OCI-LY7 (cell line): ENCODE measurements around the gene BMERB1. TPM values are rescaled to one million over a fixed set of nuclear protein-coding genes. Genes with fewer than 3 reads are reported as not detected.

Experiments used
- BruUV-seq: library from RNA; stranded (reverse); fragments of 400-500 nt; replicated peaks from 2 replicates; lab custom pipeline; 2021; lab: Mats Ljungman, UMichigan
- CTCF ChIA-PET: fragments of 300-600 bp; sonication (Branson Sonifier 250); formaldehyde crosslinking; loops from one replicate; lab custom pipeline; 2022; ENCODE audit warnings: antibody characterized with exemption; ENCODE audit not compliant: unreplicated experiment; lab: Charles Lee
- POLR2A ChIA-PET: fragments of 300-600 bp; sonication (Branson Sonifier 250); formaldehyde crosslinking; loops from one replicate; lab custom pipeline; 2022; ENCODE audit warnings: antibody characterized with exemption; lab: Charles Lee
- DNase-seq: peaks from one replicate; pipeline ENCODE4 v3.0.0-alpha.2; 2015; ENCODE audit warnings: low spot score
- H2AFZ ChIP-seq: fragments of 200-600 bp; sonication (generic), shearing (Covaris generic); 2 replicates; pipeline ENCODE4 v1.6.1; 2014; ENCODE audit warnings: mild to moderate bottlenecking, antibody characterized with exemption, low read length, moderate library complexity
- H3K27ac ChIP-seq: fragments of 200-600 bp; sonication (generic); 2 replicates; pipeline ENCODE4 v1.5.1; 2014; ENCODE audit warnings: mixed run types, low read depth, mild to moderate bottlenecking, moderate library complexity, low read length, inconsistent platforms; ENCODE audit not compliant: poor library complexity, severe bottlenecking
- H3K36me3 ChIP-seq: fragments of 200-600 bp; sonication (generic); 2 replicates; pipeline ENCODE4 v1.6.1; 2014; ENCODE audit warnings: mild to moderate bottlenecking, antibody characterized with exemption, low read length, moderate library complexity, mixed read lengths; ENCODE audit not compliant: insufficient read depth
- H3K4me1 ChIP-seq: fragments of 200-600 bp; sonication (generic); 2 replicates; pipeline ENCODE4 v1.5.1; 2014; ENCODE audit warnings: mild to moderate bottlenecking, low read length; ENCODE audit not compliant: insufficient read depth, poor library complexity, severe bottlenecking
- H3K4me2 ChIP-seq: fragments of 200-600 bp; sonication (generic); 2 replicates; pipeline ENCODE4 v1.6.1; 2014; ENCODE audit warnings: mild to moderate bottlenecking, low read length
- H3K4me3 ChIP-seq: fragments of 200-600 bp; sonication (generic); 2 replicates; pipeline ENCODE4 v1.5.1; 2014; ENCODE audit warnings: mild to moderate bottlenecking, low read depth, low read length; ENCODE audit not compliant: poor library complexity, severe bottlenecking
- H3K79me2 ChIP-seq: fragments of 200-600 bp; sonication (generic); 2 replicates; pipeline ENCODE4 v1.6.1; 2016; ENCODE audit warnings: low read depth, mild to moderate bottlenecking, low read length, moderate library complexity, mixed read lengths; ENCODE audit not compliant: insufficient read depth
- H3K9me2 ChIP-seq: fragments of 200-600 bp; sonication (generic); 2 replicates; pipeline ENCODE4 v1.6.1; 2016; ENCODE audit warnings: mild to moderate bottlenecking, low read length, mixed read lengths; ENCODE audit not compliant: insufficient read depth
- H3K9me3 ChIP-seq: fragments of 200-600 bp; sonication (generic); 2 replicates; pipeline ENCODE4 v1.6.1; 2014; ENCODE audit warnings: mild to moderate bottlenecking, mixed run types, low read length, mixed read lengths
- H4K20me1 ChIP-seq: fragments of 200-600 bp; sonication (generic); 2 replicates; pipeline ENCODE4 v1.6.1; 2014; ENCODE audit warnings: mild to moderate bottlenecking, antibody characterized with exemption, low read length, moderate library complexity, mixed read lengths; ENCODE audit not compliant: insufficient read depth
- CTCF ChIP-seq: fragments of 200-600 bp; sonication (generic); conservative IDR thresholded peaks from 2 replicates; pipeline ENCODE4 v1.5.1; 2014; ENCODE audit warnings: mild to moderate bottlenecking, antibody characterized with exemption, low read length, moderate library complexity, mixed read lengths
- EZH2phosphoT487 ChIP-seq: fragments of 200-600 bp; sonication (generic); IDR thresholded peaks from 2 replicates; pipeline ENCODE4 v1.6.1; 2018; ENCODE audit warnings: low read depth, borderline replicate concordance, mild to moderate bottlenecking, mixed run types, antibody characterized with exemption, low read length, moderate library complexity, mixed read lengths
- intact Hi-C: fragments of 100-400 bp; cut with micrococcal nuclease; formaldehyde crosslinking; loops from one replicate; pipeline ENCODE4 v1.10.0; 2022; ENCODE audit not compliant: unreplicated experiment
- total RNA-seq, 2 experiments: library from RNA; depleted of rRNA in 1 of 2; stranded (reverse); fragments of >200 nt in 1 of 2; shearing (Covaris generic) in 1 of 2; gene quantifications; 2 replicates each; pipeline ENCODE4 v1.2.3, GENCODE V29; 2014 to 2022

The BMERB1 gene
- total RNA-seq, 2 experiments from 2014 or later: not detected

GRCh38 chr16:15586716-15587115 lies 152.3 kb downstream of the BMERB1 start:
- Histone ChIP-seq H3K36me3 (peaks cover 8% of the 10 kb centered on the region; the same call in 1 of the 2 replicates), H4K20me1 (no peaks in the 10 kb centered on the region), H3K4me3 (no peak overlapping the region), H3K4me2 (no peak overlapping the region), H3K4me1 (peaks cover 12% of the 10 kb centered on the region), H3K9me2 (no peaks in the 10 kb centered on the region), H3K9me3 (peaks cover 9% of the 10 kb centered on the region; the same call in 1 of the 2 replicates), H3K27ac (no peak overlapping the region), H3K79me2 (no peaks in the 10 kb centered on the region), H2AFZ (no peak overlapping the region)
- intact Hi-C loops: no loop called here
- BruUV-seq: no TSS peak
- TF ChIP-seq EZH2phosphoT487 (no peak), CTCF (no peak)
- ChIA-PET POLR2A (no interaction called here), CTCF (no interaction called here)
- DNase-seq: no peak

- DNase-seq: no peak
- Histone ChIP-seq H4K20me1 (no peaks in the 10 kb centered on the region), H3K9me3 (peaks cover 9% of the 10 kb centered on the region; the same call in 1 of the 2 replicates), H3K4me1 (peaks cover 16% of the 10 kb centered on the region), H3K4me3 (no peak overlapping the region), H3K9me2 (no peaks in the 10 kb centered on the region), H3K79me2 (no peaks in the 10 kb centered on the region), H3K4me2 (no peak overlapping the region), H2AFZ (no peak overlapping the region), H3K27ac (no peak overlapping the region), H3K36me3 (peaks cover 8% of the 10 kb centered on the region; the same call in 1 of the 2 replicates)
- POLR2A ChIA-PET: no interaction called here
- TF ChIP-seq EZH2phosphoT487 (no peak), CTCF (no peak)
- no TSS peak for BruUV-seq
- intact Hi-C loops: no loop called here
- CTCF ChIA-PET: no interaction called here
These were observed 152.9 kb downstream of the BMERB1 start for GRCh38 chr16:15587152-15587825.

- no peaks in the 10 kb centered on the region for H4K20me1 ChIP-seq
These were observed 157.9 kb downstream of the BMERB1 start for GRCh38 chr16:15592324-15592723.

More at GRCh38 chr16:15592324-15592723, 157.9 kb downstream of the BMERB1 start:
- TF ChIP-seq EZH2phosphoT487 (no peak), CTCF (no peak)
- Histone ChIP-seq H3K4me2 (no peak overlapping the region), H3K9me2 (no peaks in the 10 kb centered on the region), H3K4me3 (no peak overlapping the region), H3K4me1 (peaks cover 25% of the 10 kb centered on the region), H3K27ac (no peak overlapping the region), H3K79me2 (no peaks in the 10 kb centered on the region), H3K36me3 (peaks cover 35% of the 10 kb centered on the region), H2AFZ (no peak overlapping the region), H3K9me3 (no peaks in the 10 kb centered on the region)
- ChIA-PET CTCF (no interaction called here), POLR2A (interaction anchor here (0.6 kb wide), 2 partner anchors 60 to 67 kb away, joined by 3 to 4 read pairs; no protein-coding TSS in a partner anchor)
- no peak for DNase-seq
- intact Hi-C loops: no loop called here
- BruUV-seq: no TSS peak
